Vagina (tissue), 2 donors: ENCODE measurements around the gene VSIR.

Experiments
- POLR2A ChIP-seq, 2 donors: fragments of 450-650 bp; IDR thresholded peaks; one replicate each; pipeline ENCODE4 v1.6.1; 2017; ENCODE audit warnings: antibody characterized with exemption in 2 of 2, mild to moderate bottlenecking in 2 of 2, moderate library complexity in 2 of 2
- POLR2AphosphoS5 ChIP-seq, 2 donors: sonication (generic); formaldehyde crosslinking; IDR thresholded peaks; one replicate each; pipeline ENCODE4 v1.9.0; 2017; ENCODE audit warnings: antibody characterized with exemption in 2 of 2, mild to moderate bottlenecking in 2 of 2, low read depth in 1 of 2; ENCODE audit not compliant: insufficient read depth in 1 of 2
- TF ChIP-seq, protein P1 (sequence below), 3 experiments: fragments of 450-650 bp in 2 of 3; fragments of 200-600 bp in 1 of 3; sonication (generic) in 1 of 3; IDR thresholded peaks; one replicate each; pipeline ENCODE4 v1.5.1; 2017 to 2019; ENCODE audit warnings: antibody characterized with exemption in 3 of 3, mild to moderate bottlenecking in 2 of 3, moderate library complexity in 2 of 3

GRCh38 chr10:71782221-71782916, 9.0 kb upstream of the VSIR start:
- TF ChIP-seq, protein P1, sequence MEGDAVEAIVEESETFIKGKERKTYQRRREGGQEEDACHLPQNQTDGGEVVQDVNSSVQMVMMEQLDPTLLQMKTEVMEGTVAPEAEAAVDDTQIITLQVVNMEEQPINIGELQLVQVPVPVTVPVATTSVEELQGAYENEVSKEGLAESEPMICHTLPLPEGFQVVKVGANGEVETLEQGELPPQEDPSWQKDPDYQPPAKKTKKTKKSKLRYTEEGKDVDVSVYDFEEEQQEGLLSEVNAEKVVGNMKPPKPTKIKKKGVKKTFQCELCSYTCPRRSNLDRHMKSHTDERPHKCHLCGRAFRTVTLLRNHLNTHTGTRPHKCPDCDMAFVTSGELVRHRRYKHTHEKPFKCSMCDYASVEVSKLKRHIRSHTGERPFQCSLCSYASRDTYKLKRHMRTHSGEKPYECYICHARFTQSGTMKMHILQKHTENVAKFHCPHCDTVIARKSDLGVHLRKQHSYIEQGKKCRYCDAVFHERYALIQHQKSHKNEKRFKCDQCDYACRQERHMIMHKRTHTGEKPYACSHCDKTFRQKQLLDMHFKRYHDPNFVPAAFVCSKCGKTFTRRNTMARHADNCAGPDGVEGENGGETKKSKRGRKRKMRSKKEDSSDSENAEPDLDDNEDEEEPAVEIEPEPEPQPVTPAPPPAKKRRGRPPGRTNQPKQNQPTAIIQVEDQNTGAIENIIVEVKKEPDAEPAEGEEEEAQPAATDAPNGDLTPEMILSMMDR (IDR thresholded peaks at IDR 0.05), result no peak
- TF ChIP-seq POLR2AphosphoS5 (IDR thresholded peaks at IDR 0.05; ENCODE audit: insufficient read depth in 1 of 2, low read depth in 1 of 2) (no peak), POLR2A (IDR thresholded peaks at IDR 0.05) (no peak)
